GM10847 (cell line): ENCODE measurements around the gene GSAP.

Experiments
- POLR2A ChIP-seq: IDR thresholded peaks from 2 replicates; pipeline ENCODE4 v1.6.1; 2011; ENCODE audit not compliant: insufficient read length; ENCODE audit errors: extremely low read depth

The GSAP gene

GRCh38 chr7:77415823-77416620 lies at the start of gene GSAP:
Gene GSAP (minus strand): TSS chr7:77416349. CDS start chr7:77416321, 28 bp downstream.
- peak; percentile 65 for TF ChIP-seq POLR2A

- TF ChIP-seq POLR2A = no peak
Measured at GRCh38 chr7:77465256-77465655, 49.1 kb upstream of the GSAP start.

- no peak for TF ChIP-seq POLR2A
Measured at GRCh38 chr7:77464589-77464988, 48.4 kb upstream of the GSAP start.

- TF ChIP-seq POLR2A = no peak
Measured at GRCh38 chr7:77461842-77462241, 45.7 kb upstream of the GSAP start.

- no peak for TF ChIP-seq POLR2A
Measured at GRCh38 chr7:77461246-77461645, 45.1 kb upstream of the GSAP start.

- no peak for TF ChIP-seq POLR2A
Measured at GRCh38 chr7:77460057-77460486, 43.9 kb upstream of the GSAP start.

GRCh38 chr7:77459311-77459726 lies 43.2 kb upstream of the GSAP start:
- TF ChIP-seq POLR2A = no peak

- TF ChIP-seq POLR2A = no peak
Measured at GRCh38 chr7:77458786-77459185, 42.6 kb upstream of the GSAP start.

GRCh38 chr7:77457779-77458178 lies 41.6 kb upstream of the GSAP start:
- TF ChIP-seq POLR2A = no peak

GRCh38 chr7:77456696-77457095 lies 40.5 kb upstream of the GSAP start:
- no peak for TF ChIP-seq POLR2A

GRCh38 chr7:77455321-77455720 lies 39.2 kb upstream of the GSAP start:
- TF ChIP-seq POLR2A = no peak

GRCh38 chr7:77454802-77455201 lies 38.7 kb upstream of the GSAP start:
- no peak for TF ChIP-seq POLR2A

- TF ChIP-seq POLR2A = no peak
Measured at GRCh38 chr7:77453531-77453930, 37.4 kb upstream of the GSAP start.

GRCh38 chr7:77450613-77451012 lies 34.5 kb upstream of the GSAP start:
- no peak for TF ChIP-seq POLR2A

- TF ChIP-seq POLR2A = no peak
Measured at GRCh38 chr7:77450054-77450453, 33.9 kb upstream of the GSAP start.

- no peak for TF ChIP-seq POLR2A
Measured at GRCh38 chr7:77447616-77448015, 31.5 kb upstream of the GSAP start.

GRCh38 chr7:77444123-77444522 lies 28.0 kb upstream of the GSAP start:
- no peak for TF ChIP-seq POLR2A
